GM21526 (cell line): ENCODE data around the gene ZNF609.

Experiments
- ATAC-seq: cut with Tn5 transposase; IDR thresholded peaks from one replicate; pipeline ENCODE4 v1.9.1; 2021; ENCODE audit warnings: moderate library complexity; ENCODE audit not compliant: unreplicated experiment, low FRiP score

Gene ZNF609, protein sequence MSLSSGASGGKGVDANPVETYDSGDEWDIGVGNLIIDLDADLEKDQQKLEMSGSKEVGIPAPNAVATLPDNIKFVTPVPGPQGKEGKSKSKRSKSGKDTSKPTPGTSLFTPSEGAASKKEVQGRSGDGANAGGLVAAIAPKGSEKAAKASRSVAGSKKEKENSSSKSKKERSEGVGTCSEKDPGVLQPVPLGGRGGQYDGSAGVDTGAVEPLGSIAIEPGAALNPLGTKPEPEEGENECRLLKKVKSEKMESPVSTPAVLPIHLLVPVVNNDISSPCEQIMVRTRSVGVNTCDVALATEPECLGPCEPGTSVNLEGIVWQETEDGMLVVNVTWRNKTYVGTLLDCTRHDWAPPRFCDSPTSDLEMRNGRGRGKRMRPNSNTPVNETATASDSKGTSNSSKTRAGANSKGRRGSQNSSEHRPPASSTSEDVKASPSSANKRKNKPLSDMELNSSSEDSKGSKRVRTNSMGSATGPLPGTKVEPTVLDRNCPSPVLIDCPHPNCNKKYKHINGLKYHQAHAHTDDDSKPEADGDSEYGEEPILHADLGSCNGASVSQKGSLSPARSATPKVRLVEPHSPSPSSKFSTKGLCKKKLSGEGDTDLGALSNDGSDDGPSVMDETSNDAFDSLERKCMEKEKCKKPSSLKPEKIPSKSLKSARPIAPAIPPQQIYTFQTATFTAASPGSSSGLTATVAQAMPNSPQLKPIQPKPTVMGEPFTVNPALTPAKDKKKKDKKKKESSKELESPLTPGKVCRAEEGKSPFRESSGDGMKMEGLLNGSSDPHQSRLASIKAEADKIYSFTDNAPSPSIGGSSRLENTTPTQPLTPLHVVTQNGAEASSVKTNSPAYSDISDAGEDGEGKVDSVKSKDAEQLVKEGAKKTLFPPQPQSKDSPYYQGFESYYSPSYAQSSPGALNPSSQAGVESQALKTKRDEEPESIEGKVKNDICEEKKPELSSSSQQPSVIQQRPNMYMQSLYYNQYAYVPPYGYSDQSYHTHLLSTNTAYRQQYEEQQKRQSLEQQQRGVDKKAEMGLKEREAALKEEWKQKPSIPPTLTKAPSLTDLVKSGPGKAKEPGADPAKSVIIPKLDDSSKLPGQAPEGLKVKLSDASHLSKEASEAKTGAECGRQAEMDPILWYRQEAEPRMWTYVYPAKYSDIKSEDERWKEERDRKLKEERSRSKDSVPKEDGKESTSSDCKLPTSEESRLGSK (N-terminal part only)

DNA sequence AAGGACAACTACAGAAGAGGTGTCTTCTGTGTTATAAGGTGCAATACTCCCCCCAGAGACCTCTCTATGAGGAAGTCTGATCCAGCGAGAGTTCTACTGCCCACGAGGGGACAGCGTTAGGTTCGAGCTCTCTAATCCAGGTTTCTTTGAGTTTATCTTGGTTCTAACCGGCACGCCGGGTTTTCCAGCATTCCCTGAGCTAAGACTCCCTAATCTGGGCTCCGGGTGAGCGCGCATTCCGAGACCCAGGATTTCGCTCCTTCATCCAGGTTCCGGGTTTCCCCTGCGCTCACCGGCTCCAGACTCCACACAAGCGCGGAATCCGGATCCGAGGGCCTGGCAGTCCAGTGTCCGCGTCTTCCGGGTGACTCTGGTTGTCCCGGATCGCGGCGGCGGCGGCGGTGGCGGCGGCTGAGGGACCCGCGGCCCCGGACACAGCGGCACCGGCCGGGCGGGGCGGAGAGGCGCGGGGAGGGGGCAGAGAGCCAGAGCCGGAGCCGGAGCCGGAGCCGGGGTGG, at the start of gene ZNF609:
ZNF609 (plus strand) TSS at position 373 of the 518 bp plus-strand sequence. CDS start 38,842 bp downstream, outside the sequence.
- ATAC-seq, result no peak

DNA sequence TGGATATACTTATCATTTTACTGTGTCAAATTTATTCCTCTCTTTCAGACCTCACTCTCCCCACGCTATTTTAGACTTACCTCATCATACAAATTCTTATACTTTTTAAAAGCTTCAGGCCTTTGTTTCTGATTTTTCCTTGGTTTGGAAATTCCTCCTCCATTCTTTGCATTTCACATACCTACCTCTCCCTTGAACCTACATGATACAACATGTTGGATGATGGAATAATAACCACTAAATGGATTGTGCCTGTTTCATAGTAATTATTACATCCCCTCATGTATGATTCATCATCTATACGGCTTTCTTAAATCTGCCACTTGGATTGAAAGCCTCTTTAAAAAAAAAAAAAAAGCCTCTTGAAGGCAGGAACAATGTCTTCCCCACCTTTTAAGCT, 48.2 kb upstream of the ZNF609 start:
- no peak for ATAC-seq

DNA sequence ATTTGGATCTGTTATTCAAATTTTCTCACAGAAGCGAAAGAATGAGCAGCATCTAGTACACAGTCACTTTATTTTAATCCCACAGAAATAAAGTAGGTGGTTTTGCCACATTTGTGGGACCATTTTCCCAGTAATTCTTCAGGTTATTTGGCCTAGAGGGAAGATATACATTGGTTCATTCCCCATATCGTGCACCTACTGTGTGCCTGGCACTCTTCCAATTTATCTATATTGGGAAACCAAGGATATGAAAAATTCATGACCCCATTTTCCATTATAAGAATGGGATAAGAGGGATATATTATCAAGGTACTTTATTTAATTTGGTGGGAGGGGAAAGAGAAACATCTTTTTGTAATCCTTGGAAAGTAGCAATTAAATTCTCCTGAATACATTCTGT, 37.7 kb upstream of the ZNF609 start:
- no peak for ATAC-seq

DNA sequence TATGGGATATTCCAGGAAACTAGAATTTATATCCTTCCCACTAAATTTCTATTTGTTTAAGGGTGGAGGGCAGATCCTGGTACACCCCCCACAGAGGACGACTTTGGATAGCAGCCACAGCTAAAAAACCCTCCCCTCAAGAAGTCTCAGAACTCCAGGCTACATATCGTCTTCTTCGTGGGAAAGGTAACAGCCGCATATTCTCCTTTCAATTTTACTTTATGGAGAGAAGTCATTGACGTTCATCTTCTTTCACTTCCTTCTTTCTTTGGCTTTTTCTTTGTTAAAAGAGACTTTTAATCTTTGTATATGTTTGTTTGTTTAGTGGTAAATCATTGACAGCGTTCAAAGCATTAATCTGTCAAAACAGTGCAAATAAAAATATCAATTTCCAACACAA, 36.4 kb upstream of the ZNF609 start:
- ATAC-seq, result no peak

DNA sequence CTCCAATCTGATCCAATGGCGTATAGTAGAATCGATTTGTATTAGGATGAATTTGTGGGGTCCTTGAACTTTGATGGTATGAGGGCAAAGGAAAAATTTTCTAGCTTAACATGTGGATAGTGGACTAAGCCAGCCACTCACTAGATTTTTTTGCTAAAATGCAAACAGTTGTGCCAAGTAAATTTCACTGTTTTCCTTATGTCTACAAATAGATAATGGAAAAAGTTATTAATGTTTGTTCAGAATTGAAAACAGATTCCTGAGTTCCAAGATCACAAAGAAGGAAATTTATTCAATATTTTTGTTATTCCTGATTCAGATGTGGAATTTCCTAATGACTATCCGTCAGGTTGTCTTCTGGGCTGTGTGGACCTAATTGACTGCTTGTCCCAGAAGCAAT, 35.2 kb upstream of the ZNF609 start:
- no peak for ATAC-seq

DNA sequence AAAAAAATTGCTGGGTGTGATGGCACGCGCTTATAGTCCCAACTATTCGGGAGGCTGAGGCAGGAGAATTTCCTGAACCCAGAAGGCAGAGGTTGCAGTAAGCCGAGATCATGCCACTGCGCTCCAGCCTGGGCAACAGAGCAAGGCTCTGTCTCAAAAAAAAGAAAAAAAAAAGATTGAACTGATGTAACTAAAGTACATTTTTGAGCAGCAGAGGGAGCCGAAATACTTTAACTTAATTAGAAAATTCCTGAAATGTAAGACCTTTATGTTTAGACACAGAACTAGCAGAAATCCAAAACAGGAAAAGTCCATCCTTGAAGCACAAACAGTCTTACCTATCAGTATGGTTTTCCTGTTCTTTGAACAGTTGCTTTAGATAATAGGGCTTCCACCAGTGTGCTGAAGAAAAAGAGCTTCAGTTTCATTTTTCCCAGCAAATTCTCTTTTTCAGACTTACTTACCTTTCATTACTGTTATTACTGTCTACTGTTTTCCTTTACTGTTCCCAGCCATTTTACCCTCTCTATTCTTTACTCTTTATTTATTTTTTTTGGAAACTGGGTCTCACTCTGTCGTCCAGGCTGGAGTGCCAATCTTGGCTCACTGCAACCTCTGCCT, 33.4 kb upstream of the ZNF609 start:
- ATAC-seq, result no peak

DNA sequence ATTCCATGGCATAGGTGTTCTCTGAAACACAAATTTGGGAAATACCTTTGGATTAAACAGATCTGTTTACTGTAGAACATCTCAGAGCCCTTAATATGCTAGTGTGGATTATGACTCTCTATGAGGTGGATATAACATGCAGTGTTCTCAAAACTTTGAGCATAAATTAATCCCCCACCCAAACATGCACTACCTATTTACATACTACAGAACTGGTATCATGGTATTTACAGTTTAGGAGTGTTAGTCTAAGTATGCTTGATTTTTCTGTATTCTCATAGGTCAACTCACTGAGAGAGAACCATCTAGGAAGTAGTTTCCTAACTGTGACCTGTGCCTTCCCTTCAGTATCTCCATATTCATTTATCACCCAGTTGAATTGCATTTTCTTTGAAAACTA, 30.9 kb upstream of the ZNF609 start:
- ATAC-seq, result no peak

DNA sequence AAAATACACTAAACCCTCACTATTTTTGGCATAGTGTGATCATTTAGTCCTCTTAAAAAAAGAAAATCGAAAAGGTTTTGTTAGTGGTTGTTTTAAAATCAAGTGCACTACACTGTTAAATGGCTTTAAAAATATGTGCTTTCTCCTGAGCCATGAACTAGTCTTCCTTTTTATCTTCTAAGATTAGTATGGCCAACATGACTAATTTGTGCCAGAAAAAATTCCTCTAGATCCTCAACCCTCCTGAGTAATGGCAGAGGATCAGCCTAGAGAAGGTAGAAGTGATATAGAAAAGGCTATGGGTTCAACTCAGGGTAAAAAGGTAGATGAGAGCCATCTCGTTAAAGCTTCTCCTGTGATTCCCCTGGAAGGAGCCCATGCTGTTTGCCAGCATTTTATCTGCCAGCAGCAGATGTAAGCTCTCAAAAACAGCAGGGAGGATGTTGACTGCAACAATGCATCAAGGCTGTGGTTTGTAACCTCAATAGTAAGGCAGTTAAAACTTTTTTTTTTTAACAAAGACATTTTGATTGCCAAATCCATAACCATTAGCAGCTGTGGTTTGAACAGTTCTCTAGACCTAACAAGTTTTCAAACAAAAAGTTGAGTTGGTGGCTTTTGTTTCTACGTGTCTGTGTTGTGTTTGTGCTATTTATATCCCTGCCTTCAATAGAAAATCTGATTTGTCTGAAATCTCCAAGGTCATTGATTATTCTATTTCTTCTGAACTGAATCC, 30.2 kb upstream of the ZNF609 start:
- ATAC-seq, result no peak

DNA sequence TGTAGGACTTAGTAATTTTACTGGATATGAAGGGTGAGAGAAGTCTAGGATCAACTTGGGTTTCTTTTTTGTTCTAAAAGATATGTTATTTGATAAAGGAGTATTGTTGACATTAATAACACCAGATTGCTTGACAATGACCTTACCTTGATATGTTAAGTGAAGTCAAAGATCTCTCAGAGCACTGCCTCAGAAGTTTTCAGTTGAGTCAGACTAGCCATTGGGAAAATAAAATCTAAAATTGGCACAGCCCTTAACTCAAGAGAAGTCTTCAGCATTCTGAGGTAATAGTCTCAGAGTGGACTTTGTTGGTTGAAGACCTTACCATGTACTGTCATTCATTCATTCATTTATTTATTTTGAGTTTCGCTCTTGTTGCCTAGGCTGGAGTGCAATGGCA, 22.4 kb upstream of the ZNF609 start:
- ATAC-seq, result no peak

DNA sequence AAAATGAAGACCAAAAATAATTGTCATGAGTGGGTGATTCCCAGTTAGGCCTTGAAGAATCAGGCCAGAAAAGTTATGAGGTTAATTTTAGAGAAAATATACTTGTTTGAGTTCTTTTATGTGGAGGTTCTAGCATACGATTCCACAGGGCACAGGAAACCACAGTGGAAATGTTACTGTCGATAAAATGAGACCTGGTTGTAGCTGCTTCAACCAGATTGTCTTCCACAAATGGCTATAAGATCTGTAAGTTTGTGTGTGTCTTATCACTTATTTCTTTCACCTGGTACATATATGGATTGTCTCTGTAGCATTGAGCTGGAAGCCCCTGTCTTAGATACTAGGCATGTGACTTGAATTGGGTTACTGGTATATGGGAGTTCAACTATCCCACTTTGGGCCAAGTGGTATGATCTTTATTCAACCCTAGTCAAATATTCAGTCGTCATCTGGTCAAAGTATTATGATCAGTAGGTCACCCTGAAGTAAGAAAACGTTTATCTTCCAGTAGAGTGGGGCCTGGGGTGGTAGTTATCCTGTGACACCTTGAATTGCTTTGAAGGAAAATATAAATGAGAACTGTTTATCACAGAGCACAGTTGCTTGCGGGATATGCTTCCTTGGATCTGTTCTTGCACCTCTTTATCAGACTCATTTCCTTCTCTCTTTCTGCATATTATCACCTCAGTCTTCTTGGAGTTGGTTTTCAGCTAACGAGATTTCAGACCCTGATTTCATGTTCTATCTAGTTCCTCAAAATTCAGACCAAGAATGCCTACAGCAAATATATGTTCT, 21.5 kb upstream of the ZNF609 start:
- ATAC-seq, result no peak

DNA sequence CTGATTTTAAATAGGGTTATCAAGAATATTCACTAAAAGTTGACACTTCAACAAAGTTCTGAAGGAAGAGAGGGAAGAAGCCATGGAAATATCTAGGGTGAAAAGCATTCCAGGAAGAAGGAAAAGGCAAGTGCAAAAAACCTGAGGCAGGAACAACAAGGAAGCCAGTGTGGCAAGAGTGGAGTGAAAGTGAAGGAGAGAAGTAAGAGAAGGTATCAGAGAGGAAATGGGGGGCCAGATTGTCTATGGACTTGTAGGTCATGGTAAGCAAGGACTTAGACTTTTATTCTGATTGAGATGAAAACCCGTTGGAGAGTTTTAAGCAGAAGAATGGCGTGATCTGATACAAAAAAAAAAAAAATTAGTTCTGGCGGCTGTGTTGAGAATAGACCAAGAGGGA, 18.5 kb upstream of the ZNF609 start:
- ATAC-seq, result no peak

DNA sequence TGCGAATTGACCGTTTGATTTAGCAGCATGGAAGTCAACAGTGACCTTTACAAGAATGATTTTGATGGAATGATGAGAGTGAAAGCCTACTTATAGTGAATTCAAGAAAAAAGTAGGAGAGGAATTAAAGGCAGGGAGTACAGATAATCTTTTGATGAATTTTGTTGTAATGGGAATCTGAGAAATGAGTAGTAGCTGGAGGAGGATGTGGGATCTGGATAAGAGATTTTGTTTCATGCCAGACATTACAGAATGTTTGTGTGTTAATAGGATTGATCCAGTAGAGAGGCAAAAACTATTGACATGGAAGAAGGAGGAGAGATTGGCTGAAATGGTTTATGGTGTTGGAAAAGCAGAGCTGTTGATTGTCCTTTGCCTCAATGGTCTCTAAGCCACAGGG, 17.4 kb upstream of the ZNF609 start:
- ATAC-seq, result no peak

DNA sequence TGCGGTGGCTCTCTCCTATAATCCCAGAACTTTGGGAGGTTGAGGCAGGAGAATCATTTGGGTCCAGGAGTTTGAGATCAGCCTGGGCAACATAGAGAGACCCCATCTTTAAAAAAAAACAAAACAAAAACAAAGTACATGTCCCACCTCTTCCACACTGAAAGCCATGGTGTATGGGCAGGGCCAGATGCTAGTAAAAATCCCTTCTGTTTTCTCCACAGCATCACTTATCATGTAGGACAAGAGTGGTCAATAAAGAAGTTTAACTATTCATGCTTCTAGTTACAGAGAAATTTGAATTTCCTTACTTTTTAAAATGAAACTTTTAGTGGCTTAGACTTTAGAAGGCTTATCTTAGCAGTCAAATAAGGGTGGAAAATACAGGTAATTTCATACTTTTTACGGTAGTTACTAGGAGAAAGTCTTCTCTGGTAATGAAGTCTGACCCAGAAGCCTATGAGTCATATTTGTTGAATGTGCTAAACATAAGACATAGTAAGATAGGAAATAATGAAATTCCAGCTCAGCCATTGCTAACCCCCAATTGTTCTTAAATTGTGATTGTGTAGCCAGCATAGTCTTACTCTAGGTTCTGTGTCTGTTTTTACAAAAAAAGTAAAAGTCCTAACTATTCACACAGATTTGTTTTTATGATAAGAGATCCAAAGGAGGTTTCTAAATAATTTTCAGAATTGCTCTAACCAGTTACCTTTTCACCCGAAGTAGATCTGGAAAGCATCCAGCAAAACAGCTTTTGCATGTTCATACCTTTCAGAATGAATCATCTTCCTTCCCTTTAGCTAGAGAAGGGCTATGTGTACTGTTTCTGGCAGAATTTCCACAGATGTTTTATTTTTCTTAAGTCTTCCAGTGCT, 16.4 kb upstream of the ZNF609 start:
- peak; percentile 54 for ATAC-seq

DNA sequence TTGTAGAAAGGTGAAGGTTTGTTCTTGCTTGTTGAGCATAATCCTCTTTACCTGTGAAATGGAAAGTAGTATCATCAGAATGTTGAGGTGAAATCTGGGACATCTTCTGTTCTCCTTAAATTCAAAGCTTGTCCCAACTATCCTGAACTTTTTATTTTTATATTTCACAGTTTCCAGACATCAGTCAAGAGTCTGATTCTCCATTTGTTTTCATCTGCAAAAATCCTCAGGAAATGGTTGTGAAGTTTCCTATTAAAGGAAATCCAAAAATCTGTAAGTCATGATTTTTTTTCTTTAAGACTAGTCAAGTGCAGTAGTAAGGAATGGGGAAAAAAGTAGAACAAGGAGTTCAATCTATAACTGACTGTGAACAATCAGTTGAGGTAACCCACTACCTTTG, 15.5 kb upstream of the ZNF609 start:
- ATAC-seq, result no peak

DNA sequence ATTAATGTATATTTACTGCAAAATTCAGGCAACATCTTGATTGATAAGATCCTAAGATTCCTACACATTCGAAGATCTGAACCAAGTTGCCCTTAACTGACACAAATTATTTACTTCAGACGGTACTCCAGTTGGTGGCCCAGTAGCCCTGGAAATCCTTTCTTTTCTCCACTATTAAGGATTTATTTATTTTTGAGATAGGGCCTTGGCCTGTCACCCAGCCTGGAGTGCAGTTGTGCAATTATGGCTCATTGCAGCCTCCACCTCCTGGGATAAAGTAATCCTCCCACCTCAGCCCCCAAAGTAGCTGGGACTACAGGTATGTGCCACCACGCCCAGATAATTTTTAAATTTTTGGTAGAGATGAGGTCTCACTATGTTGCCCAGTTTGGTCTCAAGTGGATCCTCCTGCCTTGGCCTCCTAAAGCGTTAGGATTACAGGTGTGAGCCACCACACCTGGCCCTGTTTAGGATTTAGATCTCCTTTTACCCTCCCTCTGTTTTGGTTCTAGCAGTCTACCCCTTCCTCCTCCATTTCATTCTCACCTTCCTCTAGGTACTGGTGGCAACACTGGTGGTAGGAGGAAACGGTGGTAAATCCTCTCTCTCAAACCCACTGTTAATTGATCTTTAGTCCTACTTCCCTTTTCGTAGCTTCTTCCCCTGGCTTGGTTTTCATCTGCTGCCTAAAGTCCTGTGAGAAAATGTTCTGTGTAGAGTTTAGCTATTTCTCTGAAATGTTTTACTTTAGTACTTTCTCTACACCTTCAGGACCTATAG, 12.7 kb upstream of the ZNF609 start:
- ATAC-seq, result no peak

DNA sequence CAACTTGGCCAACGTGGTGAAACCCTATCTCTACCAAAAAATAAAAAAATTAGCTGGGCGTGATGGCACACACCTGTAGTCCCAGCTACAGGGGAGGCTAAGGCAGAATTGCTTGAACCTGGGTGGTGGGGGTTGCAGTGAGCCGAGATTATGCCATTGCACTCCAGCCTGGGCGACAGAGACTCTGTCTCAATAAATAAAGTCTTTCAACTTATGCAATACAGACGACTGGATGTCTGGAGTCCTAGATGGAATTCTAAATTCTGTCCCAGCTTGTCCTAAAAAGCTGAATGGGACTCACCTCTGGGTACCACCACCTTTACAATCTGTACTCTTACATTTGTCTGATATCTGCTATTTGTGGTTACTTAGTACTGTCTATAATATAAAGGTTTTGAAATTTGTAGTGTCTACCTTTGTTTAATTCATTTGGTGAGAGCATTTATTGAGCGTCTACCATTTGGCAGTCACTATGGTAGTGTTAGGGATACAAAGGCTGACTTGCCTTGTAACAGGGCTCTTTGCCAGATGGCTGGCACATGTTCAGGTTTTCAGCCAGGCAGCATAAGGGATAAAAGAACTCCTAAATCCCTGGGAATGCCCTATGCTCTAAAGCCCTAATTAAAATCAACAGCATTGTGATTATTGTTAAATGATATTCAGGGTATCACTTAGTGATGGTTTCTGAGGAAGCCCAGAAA, 7.2 kb upstream of the ZNF609 start:
- ATAC-seq, result no peak

DNA sequence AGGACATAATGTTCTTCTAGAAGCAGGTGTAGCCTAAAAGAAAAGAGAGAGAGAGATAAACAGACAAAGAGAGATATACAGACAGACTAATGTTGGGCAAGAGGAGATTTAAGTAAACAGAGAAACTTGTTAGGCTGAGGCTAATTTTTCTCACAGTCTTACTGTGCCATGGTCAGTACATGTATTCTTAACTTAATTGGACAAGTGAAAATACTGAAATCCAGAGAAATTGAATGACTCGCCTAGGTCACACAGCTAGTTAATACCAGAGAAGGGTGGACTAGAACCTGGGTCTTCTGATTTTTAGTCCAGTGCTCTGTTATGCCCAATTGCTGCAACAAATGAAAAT, 6.7 kb upstream of the ZNF609 start:
- ATAC-seq, result no peak
